GM12891 (cell line): ENCODE results near the gene LAMP5.

ENCODE experiments used
- DNase-seq: peaks from one replicate; pipeline ENCODE4 v3.0.0; 2011; ENCODE audit warnings: low spot score; ENCODE audit not compliant: insufficient read length
- FAIRE-seq: peaks from 2 replicates; lab custom pipeline; 2011; peaks lifted over from hg19 to GRCh38; lab: Jason Lieb, UNC
- PAX5 ChIP-seq: IDR thresholded peaks from 2 replicates; pipeline ENCODE4 v1.6.1; 2011; ENCODE audit warnings: low read length, moderate library complexity, mild to moderate bottlenecking; ENCODE audit not compliant: insufficient read depth, severe bottlenecking
- POLR2A ChIP-seq: IDR thresholded peaks from 2 replicates; pipeline ENCODE4 v1.6.1; 2011; ENCODE audit warnings: low read depth, low read length, control low read depth
- POLR2AphosphoS5 ChIP-seq: IDR thresholded peaks from 2 replicates; pipeline ENCODE4 v1.6.1; 2011; ENCODE audit warnings: low read depth, low read length, control low read depth
- POU2F2 ChIP-seq: IDR thresholded peaks from 2 replicates; pipeline ENCODE4 v1.6.1; 2011; ENCODE audit warnings: low read depth, mild to moderate bottlenecking, control low read depth, low read length, moderate library complexity
- SPI1 ChIP-seq: IDR thresholded peaks from 2 replicates; pipeline ENCODE4 v1.6.1; 2011; ENCODE audit warnings: low read depth, low read length, control low read depth
- TAF1 ChIP-seq: IDR thresholded peaks from 2 replicates; pipeline ENCODE4 v1.6.1; 2011; ENCODE audit warnings: low read depth, low read length, control low read depth

Gene LAMP5

GRCh38 chr20:9499126-9499899 lies 15.1 kb upstream of the LAMP5 start:
- DNase-seq (no peak), FAIRE-seq (no peak)
- TF ChIP-seq TAF1 (no peak), POU2F2 (no peak), POLR2A (no peak), SPI1 (no peak), POLR2AphosphoS5 (no peak), PAX5 (no peak)

GRCh38 chr20:9500121-9500520 lies 14.3 kb upstream of the LAMP5 start:
- no peak for TF ChIP-seq TAF1
- peak; percentile 79 for TF ChIP-seq SPI1
- FAIRE-seq: no peak
- no peak for DNase-seq

GRCh38 chr20:9501473-9501872 lies 12.9 kb upstream of the LAMP5 start:
- no peak for TF ChIP-seq POU2F2
- TF ChIP-seq POLR2A: no peak
- TF ChIP-seq SPI1: no peak
- TF ChIP-seq PAX5: no peak
- TF ChIP-seq POLR2AphosphoS5: no peak
- no peak for TF ChIP-seq TAF1
- no peak for DNase-seq
- FAIRE-seq: no peak

GRCh38 chr20:9503526-9504245 lies 10.7 kb upstream of the LAMP5 start:
- FAIRE-seq: no peak
- TF ChIP-seq PAX5: no peak
- TF ChIP-seq TAF1: no peak
- TF ChIP-seq SPI1: no peak
- no peak for TF ChIP-seq POU2F2
- TF ChIP-seq POLR2AphosphoS5: no peak
- no peak for DNase-seq

- FAIRE-seq: no peak
- DNase-seq: no peak
- TF ChIP-seq PAX5 (no peak), POLR2A (no peak), SPI1 (no peak), TAF1 (no peak), POU2F2 (no peak), POLR2AphosphoS5 (no peak)
Measured at GRCh38 chr20:9506280-9506821, 8.0 kb upstream of the LAMP5 start.

- DNase-seq: no peak
- FAIRE-seq: no peak
- TF ChIP-seq TAF1 (no peak), POU2F2 (no peak), SPI1 (no peak), POLR2AphosphoS5 (no peak), POLR2A (no peak)
Measured at GRCh38 chr20:9506964-9507369, 7.4 kb upstream of the LAMP5 start.

GRCh38 chr20:9507544-9508239 lies 6.7 kb upstream of the LAMP5 start:
- FAIRE-seq (no peak), DNase-seq (no peak)
- TF ChIP-seq POU2F2 (no peak), SPI1 (no peak), POLR2A (no peak), TAF1 (no peak), PAX5 (no peak), POLR2AphosphoS5 (no peak)

GRCh38 chr20:9508240-9508661 lies 6.1 kb upstream of the LAMP5 start:
- TF ChIP-seq POLR2A (no peak), SPI1 (no peak), TAF1 (no peak), PAX5 (no peak), POU2F2 (no peak)
- no peak for FAIRE-seq
- DNase-seq: peak; percentile 17

GRCh38 chr20:9508696-9509178 lies 5.7 kb upstream of the LAMP5 start:
- FAIRE-seq: no peak
- no peak for DNase-seq
- TF ChIP-seq POLR2AphosphoS5: no peak
- TF ChIP-seq POU2F2: no peak
- TF ChIP-seq PAX5: no peak
- no peak for TF ChIP-seq SPI1
- no peak for TF ChIP-seq POLR2A
- no peak for TF ChIP-seq TAF1
